SK-N-SH (cell line): ENCODE results near the gene NPM1. TPM values are rescaled to one million over a fixed set of nuclear protein-coding genes. Genes with fewer than 3 reads are reported as not detected.

ENCODE experiments used
- CTCF ChIA-PET: fragments of 300-600, 350-600 bp; formaldehyde crosslinking; extraction: SDS; loops from one replicate; lab custom pipeline; 2021; lab: Yijun Ruan, JAX
- POLR2A ChIA-PET: fragments of 350-600 bp; sonication (Branson Sonifier 250); formaldehyde crosslinking; extraction: SDS; loops from one replicate; lab custom pipeline; 2020; ENCODE audit warnings: antibody characterized with exemption, inconsistent platforms; lab: Yijun Ruan, JAX
- DNase-seq: peaks from one replicate; pipeline ENCODE4 v3.0.0; 2012
- H2AFZ ChIP-seq: fragments of 200-600 bp; sonication (generic); 2 replicates; pipeline ENCODE4 v1.8.1; 2016; ENCODE audit warnings: antibody characterized with exemption, mild to moderate bottlenecking, low read depth
- H3F3A ChIP-seq: fragments of 200-600 bp; sonication (generic); replicated peaks from 2 replicates; pipeline ENCODE3; 2016; ENCODE audit warnings: antibody characterized with exemption, mild to moderate bottlenecking; ENCODE audit not compliant: insufficient read depth
- H3K27ac ChIP-seq, 2 experiments: fragments of 200-500 bp in 1 of 2; fragments of 200-600 bp in 1 of 2; sonication (Bioruptor generic) in 1 of 2; sonication (generic), shearing (Covaris generic) in 1 of 2; 2 replicates each; pipeline versions ENCODE4 v1.5.1 to v1.6.1; 2014 to 2016; ENCODE audit warnings: low read depth in 2 of 2, inconsistent platforms in 1 of 2, low read length in 1 of 2, mild to moderate bottlenecking in 1 of 2, mixed read lengths in 1 of 2
- H3K27me3 ChIP-seq: fragments of 200-600 bp; sonication (generic), shearing (Covaris generic); 2 replicates; pipeline ENCODE4 v1.6.1; 2016; ENCODE audit warnings: mixed run types; ENCODE audit not compliant: insufficient read depth
- H3K36me3 ChIP-seq, 2 experiments: fragments of 200-500 bp in 1 of 2; fragments of 200-600 bp in 1 of 2; sonication (Bioruptor generic) in 1 of 2; sonication (generic) in 1 of 2; replicated peaks in 1 of 2; 2 replicates each; pipeline versions ENCODE3 to v1.5.1; 2014 to 2016; ENCODE audit warnings: low read length in 1 of 2, mild to moderate bottlenecking in 1 of 2; ENCODE audit not compliant: insufficient read depth in 2 of 2, control insufficient read depth in 1 of 2
- H3K4me1 ChIP-seq, 2 experiments: fragments of 200-500 bp in 1 of 2; fragments of 200-600 bp in 1 of 2; sonication (Bioruptor generic) in 1 of 2; sonication (generic), shearing (Covaris generic) in 1 of 2; 2 replicates each; pipeline versions ENCODE4 v1.5.1 to v1.6.1; 2014 to 2016; ENCODE audit warnings: low read depth in 1 of 2, low read length in 1 of 2, mixed run types in 1 of 2; ENCODE audit not compliant: insufficient read depth in 2 of 2, control insufficient read depth in 1 of 2
- H3K4me2 ChIP-seq: fragments of 200-600 bp; sonication (generic), shearing (Covaris generic); 2 replicates; pipeline ENCODE4 v1.6.1; 2017; ENCODE audit warnings: mixed run types
- H3K4me3 ChIP-seq, 2 experiments: fragments of 200-500 bp in 1 of 2; fragments of 200-600 bp in 1 of 2; sonication (Bioruptor generic) in 1 of 2; sonication (generic), shearing (Covaris generic) in 1 of 2; 2 replicates each; pipeline versions ENCODE4 v1.5.1 to v1.8.1; 2014 to 2016; ENCODE audit warnings: low read depth in 2 of 2, inconsistent platforms in 1 of 2, low read length in 1 of 2, mild to moderate bottlenecking in 1 of 2, mixed read lengths in 1 of 2, moderate library complexity in 1 of 2
- H3K79me2 ChIP-seq: fragments of 200-600 bp; sonication (generic); 2 replicates; pipeline ENCODE4 v1.8.1; 2017; ENCODE audit warnings: mild to moderate bottlenecking; ENCODE audit not compliant: insufficient read depth
- H3K9ac ChIP-seq: fragments of 200-600 bp; sonication (generic); 2 replicates; pipeline ENCODE4 v1.6.1; 2017; ENCODE audit warnings: mixed run types
- H3K9me2 ChIP-seq: fragments of 200-600 bp; sonication (generic); 2 replicates; pipeline ENCODE4 v1.6.1; 2017; ENCODE audit warnings: mixed run types
- H3K9me3 ChIP-seq: fragments of 200-600 bp; sonication (generic); 2 replicates; pipeline ENCODE4 v1.6.1; 2017; ENCODE audit warnings: mixed run types, mild to moderate bottlenecking, moderate library complexity
- H4K20me1 ChIP-seq: fragments of 200-600 bp; sonication (generic); 2 replicates; pipeline ENCODE4 v1.6.1; 2017; ENCODE audit warnings: mild to moderate bottlenecking, mixed run types; ENCODE audit not compliant: insufficient read depth
- CHD2 ChIP-seq: fragments of 150-350 bp; IDR thresholded peaks from 2 replicates; pipeline ENCODE4 v1.6.1; 2018; ENCODE audit warnings: low read length; ENCODE audit not compliant: partially characterized antibody
- EP300 ChIP-seq, 2 experiments: IDR thresholded peaks; 2 replicates each; pipeline versions ENCODE4 v1.4.0 to v1.6.1; 2012; ENCODE audit warnings: borderline replicate concordance in 1 of 2, low read depth in 1 of 2, low read length in 1 of 2
- EZH2phosphoT487 ChIP-seq: fragments of 200-600 bp; sonication (generic); IDR thresholded peaks from 2 replicates; pipeline ENCODE4 v1.6.1; 2017; ENCODE audit warnings: low read depth, mixed run types, mild to moderate bottlenecking, antibody characterized with exemption, moderate library complexity, borderline replicate concordance
- GABPA ChIP-seq: IDR thresholded peaks from 2 replicates; pipeline ENCODE4 v1.4.0; 2012; ENCODE audit warnings: low read depth, mild to moderate bottlenecking
- GATA2 ChIP-seq: sonication (generic); formaldehyde crosslinking; IDR thresholded peaks from 2 replicates; pipeline ENCODE4 v1.5.0; 2020; ENCODE audit warnings: mild to moderate bottlenecking, missing genetic modification reagents
- IRF3 ChIP-seq: fragments of 150-350 bp; IDR thresholded peaks from 2 replicates; pipeline ENCODE4 v1.6.1; 2016; ENCODE audit warnings: mild to moderate bottlenecking, low read depth, low read length
- MEF2A ChIP-seq: IDR thresholded peaks from 2 replicates; pipeline ENCODE4 v1.4.0; 2012; ENCODE audit warnings: low read depth, borderline replicate concordance
- MXI1 ChIP-seq: IDR thresholded peaks from 2 replicates; pipeline ENCODE4 v1.6.1; 2012; ENCODE audit warnings: mild to moderate bottlenecking, low read depth, low read length, improper control_type of control experiment
- NRF1 ChIP-seq: IDR thresholded peaks from 2 replicates; pipeline ENCODE4 v1.6.1; 2012; ENCODE audit warnings: low read depth, mild to moderate bottlenecking, low read length
- POLR2AphosphoS5 ChIP-seq: IDR thresholded peaks from 2 replicates; pipeline ENCODE4 v1.6.1; 2012; ENCODE audit warnings: low read depth, low read length
- SIN3A ChIP-seq: IDR thresholded peaks from 2 replicates; pipeline ENCODE4 v1.6.1; 2012; ENCODE audit warnings: low read depth, mild to moderate bottlenecking, low read length, moderate library complexity, borderline replicate concordance
- SMC3 ChIP-seq: IDR thresholded peaks from 2 replicates; pipeline ENCODE4 v1.6.1; 2012; ENCODE audit warnings: low read depth, low read length, improper control_type of control experiment
- TAF1 ChIP-seq: IDR thresholded peaks from 2 replicates; pipeline ENCODE4 v1.6.1; 2012; ENCODE audit warnings: low read depth, mild to moderate bottlenecking, low read length, moderate library complexity, borderline replicate concordance
- TCF12 ChIP-seq: IDR thresholded peaks from 2 replicates; pipeline ENCODE4 v1.4.0; 2012
- TEAD4 ChIP-seq: IDR thresholded peaks from 2 replicates; pipeline ENCODE4 v1.4.0; 2012; ENCODE audit warnings: mild to moderate bottlenecking, borderline replicate concordance; ENCODE audit not compliant: insufficient read depth
- USF1 ChIP-seq: IDR thresholded peaks from 2 replicates; pipeline ENCODE4 v1.4.0; 2012; ENCODE audit warnings: low read depth, borderline replicate concordance
- USF2 ChIP-seq: fragments of 150-350 bp; IDR thresholded peaks from 2 replicates; pipeline ENCODE4 v1.6.1; 2017; ENCODE audit warnings: antibody characterized with exemption, low read length, low read depth, borderline replicate concordance
- YY1 ChIP-seq: IDR thresholded peaks from 2 replicates; pipeline ENCODE4 v1.4.0; 2012; ENCODE audit warnings: low read depth, mild to moderate bottlenecking
- WGBS: methylation state at CpG from one replicate; pipeline ENCODE4 v1.1.6; 2017; ENCODE audit warnings: low lambda C conversion rate; 5-methylcytosine and 5-hydroxymethylcytosine counted together
- polyA plus RNA-seq, 3 experiments: library from polyadenylated mRNA; depleted of rRNA; stranded (reverse); fragments of >200 nt; gene quantifications; 2 replicates each; pipeline ENCODE4 v1.2.3, GENCODE V29; 2012
- TF ChIP-seq, protein P1 (sequence below): IDR thresholded peaks from 2 replicates; pipeline ENCODE4 v1.4.0; 2012; ENCODE audit warnings: low read depth
- TF ChIP-seq, protein P2 (sequence below): fragments of 200-600 bp; sonication (generic); IDR thresholded peaks from 2 replicates; pipeline ENCODE4 v1.6.1; 2017; ENCODE audit warnings: antibody characterized with exemption, mild to moderate bottlenecking, moderate library complexity
- TF ChIP-seq, protein P3 (sequence below): IDR thresholded peaks from 2 replicates; pipeline ENCODE4 v1.4.0; 2012; ENCODE audit warnings: low read depth, borderline replicate concordance

NPM1 gene
- polyA plus RNA-seq, 1 of the 3 experiments (the other 2 are of a cell fraction) = 4,764 TPM

- TF ChIP-seq EP300 (IDR thresholded peaks at IDR 0.05; ENCODE audit: borderline replicate concordance in 1 of 2, low read depth in 1 of 2, low read length in 1 of 2) = no peak
- peak; percentile 54 for TF ChIP-seq TCF12
- TF ChIP-seq, protein P1, sequence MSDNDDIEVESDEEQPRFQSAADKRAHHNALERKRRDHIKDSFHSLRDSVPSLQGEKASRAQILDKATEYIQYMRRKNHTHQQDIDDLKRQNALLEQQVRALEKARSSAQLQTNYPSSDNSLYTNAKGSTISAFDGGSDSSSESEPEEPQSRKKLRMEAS = peak; percentile 100
- TF ChIP-seq EZH2phosphoT487 = no peak
- TF ChIP-seq TEAD4 = no peak
- TF ChIP-seq MXI1 = peak; percentile 100
- TF ChIP-seq CHD2 = peak; percentile 76
- TF ChIP-seq YY1 = no peak
- no peak for TF ChIP-seq NRF1
- peak; percentile 24; the same call in 1 of the 2 replicates for TF ChIP-seq POLR2AphosphoS5
- TF ChIP-seq GABPA = no peak
- TF ChIP-seq, protein P2, sequence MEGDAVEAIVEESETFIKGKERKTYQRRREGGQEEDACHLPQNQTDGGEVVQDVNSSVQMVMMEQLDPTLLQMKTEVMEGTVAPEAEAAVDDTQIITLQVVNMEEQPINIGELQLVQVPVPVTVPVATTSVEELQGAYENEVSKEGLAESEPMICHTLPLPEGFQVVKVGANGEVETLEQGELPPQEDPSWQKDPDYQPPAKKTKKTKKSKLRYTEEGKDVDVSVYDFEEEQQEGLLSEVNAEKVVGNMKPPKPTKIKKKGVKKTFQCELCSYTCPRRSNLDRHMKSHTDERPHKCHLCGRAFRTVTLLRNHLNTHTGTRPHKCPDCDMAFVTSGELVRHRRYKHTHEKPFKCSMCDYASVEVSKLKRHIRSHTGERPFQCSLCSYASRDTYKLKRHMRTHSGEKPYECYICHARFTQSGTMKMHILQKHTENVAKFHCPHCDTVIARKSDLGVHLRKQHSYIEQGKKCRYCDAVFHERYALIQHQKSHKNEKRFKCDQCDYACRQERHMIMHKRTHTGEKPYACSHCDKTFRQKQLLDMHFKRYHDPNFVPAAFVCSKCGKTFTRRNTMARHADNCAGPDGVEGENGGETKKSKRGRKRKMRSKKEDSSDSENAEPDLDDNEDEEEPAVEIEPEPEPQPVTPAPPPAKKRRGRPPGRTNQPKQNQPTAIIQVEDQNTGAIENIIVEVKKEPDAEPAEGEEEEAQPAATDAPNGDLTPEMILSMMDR = 0 out of 2 replicates have a peak, but pooled peaks have one; percentile 11
- peak; percentile 46; the same call in 1 of the 2 replicates for TF ChIP-seq TAF1
- peak; percentile 91 for TF ChIP-seq USF1
- no peak for TF ChIP-seq SMC3
- TF ChIP-seq SIN3A = peak; percentile 98
- TF ChIP-seq GATA2 (CRISPR knock-in tag) = peak; percentile 11; the same call in 1 of the 2 replicates
- no peak for TF ChIP-seq MEF2A
- TF ChIP-seq, protein P3, sequence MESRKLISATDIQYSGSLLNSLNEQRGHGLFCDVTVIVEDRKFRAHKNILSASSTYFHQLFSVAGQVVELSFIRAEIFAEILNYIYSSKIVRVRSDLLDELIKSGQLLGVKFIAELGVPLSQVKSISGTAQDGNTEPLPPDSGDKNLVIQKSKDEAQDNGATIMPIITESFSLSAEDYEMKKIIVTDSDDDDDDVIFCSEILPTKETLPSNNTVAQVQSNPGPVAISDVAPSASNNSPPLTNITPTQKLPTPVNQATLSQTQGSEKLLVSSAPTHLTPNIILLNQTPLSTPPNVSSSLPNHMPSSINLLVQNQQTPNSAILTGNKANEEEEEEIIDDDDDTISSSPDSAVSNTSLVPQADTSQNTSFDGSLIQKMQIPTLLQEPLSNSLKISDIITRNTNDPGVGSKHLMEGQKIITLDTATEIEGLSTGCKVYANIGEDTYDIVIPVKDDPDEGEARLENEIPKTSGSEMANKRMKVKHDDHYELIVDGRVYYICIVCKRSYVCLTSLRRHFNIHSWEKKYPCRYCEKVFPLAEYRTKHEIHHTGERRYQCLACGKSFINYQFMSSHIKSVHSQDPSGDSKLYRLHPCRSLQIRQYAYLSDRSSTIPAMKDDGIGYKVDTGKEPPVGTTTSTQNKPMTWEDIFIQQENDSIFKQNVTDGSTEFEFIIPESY = peak; percentile 74
- no peak for TF ChIP-seq IRF3
- no peak; the same call in 1 of the 2 replicates for TF ChIP-seq USF2
- 1% methylated on average over 29 of the region's 56 CpGs for WGBS
- DNase-seq = peak; percentile 80
- POLR2A ChIA-PET = interaction anchor here (0.6 to 2.3 kb wide), 7 partner anchors 7 to 399 kb away, joined by 3 to 9 read pairs (median 4); partner anchors contain the start of gene TLX3
- CTCF ChIA-PET = interaction anchor here (1.2 kb wide), 1 partner anchor 46 kb away, joined by 6 read pairs; no protein-coding TSS in a partner anchor
- no peak overlapping the region for H2AFZ ChIP-seq
- H3K4me3 ChIP-seq = peak overlapping the region; percentile 68 to 82
- H3K36me3 ChIP-seq = peaks cover 36 to 40% of the 10 kb centered on the region in 2 experiments
- no peaks in the 10 kb centered on the region for H3K9me2 ChIP-seq
- H3K79me2 ChIP-seq = peaks cover 55% of the 10 kb centered on the region
- H3K27me3 ChIP-seq = no peaks in the 10 kb centered on the region
- peaks cover 7 to 16% of the 10 kb centered on the region in 2 experiments; a peak in 3 of 4 replicates for H3K4me1 ChIP-seq
- no peaks in the 10 kb centered on the region for H3K9me3 ChIP-seq
- H3K9ac ChIP-seq = peak overlapping the region; percentile 85
- peaks cover 53% of the 10 kb centered on the region for H4K20me1 ChIP-seq
- peaks cover 13% of the 10 kb centered on the region for H3F3A ChIP-seq
- H3K4me2 ChIP-seq = peak overlapping the region; percentile 89
- peak overlapping the region; percentile 84 to 88 for H3K27ac ChIP-seq
Observed at GRCh38 chr5:171387970-171388815, 544 bp downstream of the NPM1 start.
